HepG2 (cell line): ENCODE data around the gene MRPS21. TPM values are rescaled to one million over a fixed set of nuclear protein-coding genes. Genes with fewer than 3 reads are reported as not detected.

Source experiments
- FOXA1 ChIP-seq, 2 experiments: fragments of 450-650 bp in 1 of 2; sonication (generic) in 1 of 2; formaldehyde crosslinking in 1 of 2; IDR thresholded peaks; 2 replicates each; pipeline versions ENCODE4 v1.4.0 to v1.6.1; 2016 to 2020; ENCODE audit warnings: missing genetic modification reagents in 1 of 2
- HOXA3 ChIP-seq: sonication (generic); formaldehyde crosslinking; IDR thresholded peaks from 2 replicates; pipeline ENCODE4 v1.5.0; 2020; ENCODE audit warnings: missing genetic modification reagents
- ISL2 ChIP-seq: sonication (generic); formaldehyde crosslinking; IDR thresholded peaks from 2 replicates; pipeline ENCODE4 v1.5.0; 2020; ENCODE audit warnings: missing genetic modification reagents
- MXD4 ChIP-seq: IDR thresholded peaks from 2 replicates; pipeline ENCODE4 v1.6.1; 2016; ENCODE audit warnings: mild to moderate bottlenecking, missing biosample characterization, missing genetic modification reagents
- NFIC ChIP-seq: IDR thresholded peaks from 2 replicates; pipeline ENCODE4 v1.6.1; 2012; ENCODE audit warnings: mild to moderate bottlenecking, low read length, inconsistent platforms
- RXRA ChIP-seq: sonication (generic); formaldehyde crosslinking; IDR thresholded peaks from 2 replicates; pipeline ENCODE4 v1.5.1; 2020; ENCODE audit warnings: missing genetic modification reagents
- ZFX ChIP-seq: sonication (generic); formaldehyde crosslinking; IDR thresholded peaks from 2 replicates; pipeline ENCODE4 v1.4.0; 2020; ENCODE audit warnings: mild to moderate bottlenecking, low read depth, missing genetic modification reagents, moderate library complexity
- ZNF232 ChIP-seq: sonication (generic); formaldehyde crosslinking; IDR thresholded peaks from 2 replicates; pipeline ENCODE4 v1.4.0; 2020; ENCODE audit warnings: missing genetic modification reagents, borderline replicate concordance
- ZNF292 ChIP-seq: sonication (generic); formaldehyde crosslinking; IDR thresholded peaks from 2 replicates; pipeline ENCODE4 v1.8.1; 2022; ENCODE audit warnings: mild to moderate bottlenecking, low read depth, missing genetic modification reagents, borderline replicate concordance
- ZNF570 ChIP-seq: sonication (generic); formaldehyde crosslinking; IDR thresholded peaks from 2 replicates; pipeline ENCODE4 v1.4.0; 2020; ENCODE audit warnings: mild to moderate bottlenecking, missing genetic modification reagents, borderline replicate concordance
- ZNF589 ChIP-seq: sonication (generic); formaldehyde crosslinking; conservative IDR thresholded peaks from 2 replicates; pipeline ENCODE4 v1.8.0; 2022; ENCODE audit warnings: mild to moderate bottlenecking, moderate library complexity, missing genetic modification reagents
- ZNF670 ChIP-seq: sonication (generic); formaldehyde crosslinking; IDR thresholded peaks from 2 replicates; pipeline ENCODE4 v1.8.0; 2022; ENCODE audit warnings: mild to moderate bottlenecking, missing genetic modification reagents, borderline replicate concordance
- ZXDC ChIP-seq: sonication (generic); formaldehyde crosslinking; IDR thresholded peaks from 2 replicates; pipeline ENCODE4 v1.5.0; 2020; ENCODE audit warnings: mild to moderate bottlenecking, missing genetic modification reagents
- polyA plus RNA-seq, 8 experiments: library from polyadenylated mRNA; depleted of rRNA in 3 of 8; stranded (reverse) in 7 of 8; unstranded in 1 of 8; fragments of >200 nt; fragmentation: Illumina TruSeq in 4 of 8; extraction: Trizol in 4 of 8; gene quantifications; 2 replicates each; pipeline versions ENCODE4 v1.2.1 to v1.2.3, GENCODE V29; 2011 to 2016; ENCODE audit warnings: low read depth in 4 of 8, missing spikeins in 1 of 8, mixed read lengths in 1 of 8; ENCODE audit not compliant: insufficient read depth in 1 of 8
- total RNA-seq, 5 experiments: library from RNA; depleted of rRNA; stranded (reverse); fragments of >200 nt; fragmentation: Illumina TruSeq; extraction: Trizol; gene quantifications; 2 replicates each; pipeline ENCODE4 v1.2.3, GENCODE V29; 2016; ENCODE audit warnings: low read depth in 1 of 5
- TF ChIP-seq, protein P1 (sequence below): sonication (generic); formaldehyde crosslinking; IDR thresholded peaks from 2 replicates; pipeline ENCODE4 v1.5.1; 2020; ENCODE audit warnings: missing genetic modification reagents, mild to moderate bottlenecking, borderline replicate concordance
- TF ChIP-seq, protein P2 (sequence below): sonication (generic); formaldehyde crosslinking; IDR thresholded peaks from 2 replicates; pipeline ENCODE4 v1.4.0; 2020; ENCODE audit warnings: missing genetic modification reagents; ENCODE audit errors: not compliant biosample characterization

MRPS21 gene
- total and polyA plus RNA-seq, 2 of the 13 experiments (the other 11 are each of a cell fraction or from before 2014, with no cell fraction given) = 59.4 to 64.2 TPM

- TF ChIP-seq ZXDC (CRISPR knock-in tag) = no peak
- TF ChIP-seq ZNF670 (CRISPR knock-in tag) = no peak
- TF ChIP-seq ZNF292 = peak; percentile 71; the same call in 1 of the 2 replicates
- TF ChIP-seq ISL2 (CRISPR knock-in tag) = no peak
- TF ChIP-seq NFIC = no peak
- 0 out of 2 replicates have a peak, but pooled peaks have one; percentile 23 for TF ChIP-seq HOXA3 (CRISPR knock-in tag)
- no peak for TF ChIP-seq ZNF589
- TF ChIP-seq MXD4 = no peak
- no peak for TF ChIP-seq ZNF570
- TF ChIP-seq, protein P1, sequence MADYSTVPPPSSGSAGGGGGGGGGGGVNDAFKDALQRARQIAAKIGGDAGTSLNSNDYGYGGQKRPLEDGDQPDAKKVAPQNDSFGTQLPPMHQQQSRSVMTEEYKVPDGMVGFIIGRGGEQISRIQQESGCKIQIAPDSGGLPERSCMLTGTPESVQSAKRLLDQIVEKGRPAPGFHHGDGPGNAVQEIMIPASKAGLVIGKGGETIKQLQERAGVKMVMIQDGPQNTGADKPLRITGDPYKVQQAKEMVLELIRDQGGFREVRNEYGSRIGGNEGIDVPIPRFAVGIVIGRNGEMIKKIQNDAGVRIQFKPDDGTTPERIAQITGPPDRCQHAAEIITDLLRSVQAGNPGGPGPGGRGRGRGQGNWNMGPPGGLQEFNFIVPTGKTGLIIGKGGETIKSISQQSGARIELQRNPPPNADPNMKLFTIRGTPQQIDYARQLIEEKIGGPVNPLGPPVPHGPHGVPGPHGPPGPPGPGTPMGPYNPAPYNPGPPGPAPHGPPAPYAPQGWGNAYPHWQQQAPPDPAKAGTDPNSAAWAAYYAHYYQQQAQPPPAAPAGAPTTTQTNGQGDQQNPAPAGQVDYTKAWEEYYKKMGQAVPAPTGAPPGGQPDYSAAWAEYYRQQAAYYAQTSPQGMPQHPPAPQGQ (CRISPR knock-in tag) = no peak
- peak; percentile 21; the same call in 1 of the 2 replicates for TF ChIP-seq ZFX
- no peak for TF ChIP-seq RXRA (CRISPR knock-in tag)
- TF ChIP-seq ZNF232 (CRISPR knock-in tag) = no peak
- TF ChIP-seq FOXA1 (IDR thresholded peaks at IDR 0.05) = no peak
- no peak for TF ChIP-seq FOXA1 (CRISPR knock-in tag; IDR thresholded peaks at IDR 0.05)
- TF ChIP-seq, protein P2, sequence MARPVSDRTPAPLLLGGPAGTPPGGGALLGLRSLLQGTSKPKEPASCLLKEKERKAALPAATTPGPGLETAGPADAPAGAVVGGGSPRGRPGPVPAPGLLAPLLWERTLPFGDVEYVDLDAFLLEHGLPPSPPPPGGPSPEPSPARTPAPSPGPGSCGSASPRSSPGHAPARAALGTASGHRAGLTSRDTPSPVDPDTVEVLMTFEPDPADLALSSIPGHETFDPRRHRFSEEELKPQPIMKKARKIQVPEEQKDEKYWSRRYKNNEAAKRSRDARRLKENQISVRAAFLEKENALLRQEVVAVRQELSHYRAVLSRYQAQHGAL (CRISPR knock-in tag) = no peak
These were observed 33.6 kb upstream of the MRPS21 start (continued) for GRCh38 chr1:150259758-150260669.
